SW 1271 (cell line): ENCODE data around the gene KRT15.

Experiments used
- DNase-seq, 2 experiments: peaks; one replicate each; lab custom pipeline; 2025; lab: John Stamatoyannopoulos, UW

Gene KRT15

DNA sequence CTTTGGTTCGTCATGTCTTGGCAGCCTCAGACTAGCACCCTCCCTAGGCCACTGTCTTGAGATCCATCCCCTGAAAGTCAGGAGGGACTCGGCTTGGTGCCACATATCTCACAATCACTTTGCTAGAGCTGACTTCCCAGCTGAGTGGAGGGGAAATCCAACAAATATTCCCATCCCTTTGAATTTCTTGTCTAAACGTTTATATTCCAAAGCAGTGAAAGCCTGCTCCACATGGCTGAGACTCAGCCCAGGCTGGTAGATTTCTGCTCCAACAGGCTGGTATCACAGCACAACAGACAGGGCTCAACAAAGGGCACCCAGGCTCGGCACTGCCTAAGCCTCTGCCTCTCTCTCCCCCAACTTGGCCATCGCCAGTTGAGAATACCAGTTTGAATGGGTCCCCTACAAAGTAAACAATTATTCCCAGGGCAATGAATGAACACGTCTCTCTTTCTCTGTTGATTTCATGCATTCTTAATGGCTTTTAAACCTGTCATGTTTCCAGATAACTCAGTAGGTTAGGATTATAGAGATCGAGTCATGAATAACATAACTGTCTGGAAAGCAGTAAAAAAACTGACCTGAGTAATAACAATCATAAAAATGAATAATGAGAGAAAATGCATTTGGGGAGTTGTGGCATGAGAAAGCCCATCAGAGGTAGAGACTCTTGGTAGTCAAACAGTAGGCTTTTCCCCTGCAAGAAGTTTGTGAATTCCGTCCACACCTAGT lies 14.3 kb downstream of the KRT15 start:
- no peak for DNase-seq

DNA sequence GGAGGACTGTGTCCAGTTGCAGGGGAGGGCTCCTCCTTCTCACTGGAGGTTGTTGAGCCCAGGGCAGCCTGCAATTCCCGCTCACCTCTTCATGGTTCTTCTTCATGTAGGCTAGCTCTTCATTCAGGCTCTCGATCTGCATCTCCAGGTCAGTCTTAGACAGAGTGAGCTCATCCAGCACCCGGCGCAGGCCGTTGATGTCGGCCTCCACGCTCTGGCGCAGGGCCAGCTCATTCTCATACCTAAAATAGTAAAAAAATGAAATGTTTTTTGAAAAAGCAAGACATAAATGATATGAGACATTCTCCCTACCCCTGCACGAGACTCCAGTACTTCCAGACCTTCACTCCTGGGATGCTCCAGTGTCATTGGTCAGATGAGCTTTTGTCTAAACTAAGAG lies 15.5 kb downstream of the KRT15 start:
- no peak for DNase-seq

DNA sequence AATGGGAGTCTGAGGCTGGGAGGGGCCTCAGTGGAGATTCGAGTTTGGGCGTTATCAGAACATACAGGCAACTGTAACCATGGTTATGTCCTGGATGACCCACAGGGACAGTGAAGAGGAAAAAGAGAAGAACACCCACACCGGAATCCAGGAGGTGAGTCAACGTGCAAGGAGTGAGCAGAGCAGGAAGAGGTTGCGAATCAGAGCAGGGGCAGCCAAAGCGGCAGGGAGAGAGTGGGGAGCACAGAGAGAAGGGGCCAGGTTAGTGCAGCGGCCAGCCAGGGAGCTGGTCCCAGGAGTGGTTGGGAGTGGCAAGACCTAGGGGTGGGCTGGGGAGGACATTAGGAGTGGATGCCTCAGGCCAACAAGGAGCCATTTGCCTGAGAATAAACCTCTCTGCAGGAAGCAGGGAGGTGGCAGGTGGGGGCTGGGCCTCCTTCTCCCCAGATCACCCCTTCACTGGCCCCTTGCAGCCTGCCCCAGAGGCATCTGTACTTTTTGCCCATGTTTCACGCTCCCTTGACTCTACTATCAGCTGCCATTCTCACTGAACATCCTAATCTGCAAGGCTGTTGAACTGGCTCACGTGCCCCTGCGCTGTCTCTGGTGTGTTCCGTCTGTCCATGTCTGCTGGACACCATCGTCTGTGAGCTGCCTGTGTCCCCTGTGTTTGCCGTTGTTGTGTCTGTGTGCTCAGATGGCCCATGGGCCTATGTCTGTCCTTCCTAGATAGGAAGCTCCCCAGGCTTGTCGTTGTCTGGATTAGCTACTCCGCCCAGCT lies 18.4 kb downstream of the KRT15 start:
- DNase-seq: peak; percentile 54 to 73

DNA sequence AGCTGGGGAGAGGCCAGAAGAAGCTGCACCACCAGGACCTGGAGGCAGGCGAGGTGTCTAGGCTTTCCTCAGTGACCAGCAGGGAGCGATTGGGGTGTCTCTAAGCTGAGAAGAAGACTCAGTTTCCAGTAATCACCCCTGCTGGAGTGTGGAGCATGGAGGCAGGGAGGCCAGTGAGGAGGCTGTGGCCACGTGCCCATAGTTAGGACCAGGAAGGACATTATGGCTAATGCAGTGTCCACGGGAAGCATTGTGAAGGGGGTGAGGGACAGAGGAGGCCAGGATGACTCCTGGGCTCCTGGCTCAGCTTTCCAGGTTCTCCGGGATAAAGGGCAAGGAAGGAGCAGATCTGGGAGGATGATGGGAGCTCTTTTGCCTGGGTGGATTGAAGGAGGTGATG lies 19.0 kb downstream of the KRT15 start:
- DNase-seq: no peak

DNA sequence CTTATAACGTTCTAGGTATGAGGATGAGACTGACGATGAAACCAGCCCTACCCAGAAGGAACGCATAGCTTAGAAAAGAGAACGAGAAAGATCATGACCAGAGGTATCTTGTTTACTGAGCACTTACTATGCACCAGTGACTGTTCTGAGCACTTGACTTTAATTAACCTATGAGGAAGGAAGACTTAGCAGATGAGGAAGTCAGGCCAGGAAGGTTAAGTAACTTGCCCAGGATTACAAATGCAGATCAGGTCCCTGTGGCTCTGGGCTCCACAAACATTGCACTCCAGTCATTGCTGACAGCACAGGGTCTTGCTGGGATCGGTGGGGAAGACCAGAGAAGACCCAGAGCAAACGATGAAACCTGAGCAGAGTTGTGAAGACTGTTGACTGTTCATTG lies 20.4 kb downstream of the KRT15 start:
- peak in 1 of 2 experiments; percentile 2 for DNase-seq

DNA sequence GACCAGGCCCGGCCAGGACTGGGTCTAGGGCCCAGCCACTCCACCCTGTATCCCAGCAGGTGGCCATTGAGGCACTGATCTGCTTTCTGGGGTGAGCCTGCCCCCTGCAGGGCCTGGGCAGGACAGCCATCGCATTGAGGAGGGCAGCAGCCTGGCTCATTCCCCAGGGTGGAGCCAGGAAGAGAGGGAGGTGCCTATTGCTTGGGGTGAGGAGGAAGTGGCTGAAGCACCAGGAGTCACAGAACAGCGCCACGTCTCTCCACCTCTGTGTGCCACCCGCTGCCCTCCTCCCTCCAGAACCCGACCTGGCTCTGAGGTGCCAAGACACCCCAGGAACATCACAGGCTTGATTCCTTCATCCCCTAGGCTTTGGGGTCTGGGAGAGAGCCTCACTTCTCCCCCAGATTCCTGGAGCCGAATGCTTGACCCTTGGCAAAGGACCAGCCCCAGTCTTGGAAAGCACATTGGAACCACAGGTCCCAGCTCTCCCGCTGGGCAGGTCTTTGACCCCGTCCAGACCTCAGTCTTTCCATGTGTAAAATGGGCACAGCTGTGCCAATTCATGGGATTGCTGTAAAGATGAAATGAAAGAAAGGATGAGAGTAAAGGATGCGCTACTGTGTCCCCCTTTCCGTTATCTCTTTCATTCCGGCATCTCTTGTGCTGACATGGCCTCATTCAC lies 21.7 kb downstream of the KRT15 start:
- DNase-seq: peak; percentile 55 to 87

DNA sequence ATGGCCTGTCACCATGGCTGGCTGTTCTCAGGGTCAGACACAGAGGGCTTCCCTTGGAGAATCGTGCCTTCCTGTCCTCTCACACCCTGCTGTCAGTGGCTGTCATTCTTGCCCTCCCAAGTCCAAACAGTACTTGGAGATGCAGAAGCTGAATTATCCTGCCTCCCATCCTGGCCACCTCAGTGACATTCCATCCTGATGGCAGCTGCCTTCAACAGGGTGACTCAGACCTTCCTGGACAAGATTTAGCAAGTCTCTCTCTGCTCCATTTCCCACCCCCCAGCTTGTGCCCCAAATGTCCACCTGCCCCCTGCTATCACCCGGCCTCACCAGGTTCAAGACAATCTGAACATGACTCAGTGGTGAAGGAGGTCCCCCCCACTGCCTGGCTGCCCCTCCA lies 24.2 kb downstream of the KRT15 start:
- peak in 1 of 2 experiments; percentile 5 for DNase-seq

DNA sequence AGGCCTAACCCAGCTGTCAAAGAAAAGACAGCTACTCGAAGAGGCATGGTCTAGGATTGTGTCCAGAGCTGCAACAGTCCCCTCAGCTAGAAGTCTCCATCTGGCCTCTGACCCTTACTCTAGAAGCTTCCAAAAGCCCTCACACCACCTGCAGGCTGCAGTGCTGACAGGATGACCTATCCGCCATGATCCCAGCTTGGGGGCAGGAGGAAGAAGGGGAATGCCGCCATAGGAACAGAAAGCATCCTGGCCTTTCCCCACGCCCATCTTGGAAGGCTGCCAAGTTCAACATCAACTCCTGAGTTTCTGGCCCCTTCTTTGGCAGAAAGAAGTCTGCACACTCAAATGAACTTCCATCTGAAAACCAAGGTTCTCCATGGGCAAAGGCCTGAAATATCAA lies 25.9 kb downstream of the KRT15 start:
- DNase-seq: peak in 1 of 2 experiments; percentile 52

DNA sequence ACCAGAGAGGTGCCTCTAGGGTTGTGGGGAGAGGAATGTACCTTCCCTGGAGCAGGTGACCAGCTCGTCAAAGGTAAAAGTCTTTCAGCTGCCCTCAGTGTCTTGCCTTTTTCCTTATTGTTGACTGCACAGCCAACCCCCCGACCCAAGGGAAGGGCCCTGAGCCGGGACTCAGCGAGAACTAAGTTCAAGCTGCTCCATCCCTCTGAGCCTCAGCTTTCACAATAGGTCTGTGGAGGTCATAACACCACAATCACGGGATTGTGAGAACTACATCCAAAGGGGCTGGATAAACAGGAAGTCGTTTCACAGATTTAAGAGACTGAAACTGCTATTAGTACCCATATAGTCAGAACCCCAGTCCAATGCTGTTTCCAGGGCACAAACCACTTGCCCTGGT lies 26.3 kb downstream of the KRT15 start:
- no peak for DNase-seq

DNA sequence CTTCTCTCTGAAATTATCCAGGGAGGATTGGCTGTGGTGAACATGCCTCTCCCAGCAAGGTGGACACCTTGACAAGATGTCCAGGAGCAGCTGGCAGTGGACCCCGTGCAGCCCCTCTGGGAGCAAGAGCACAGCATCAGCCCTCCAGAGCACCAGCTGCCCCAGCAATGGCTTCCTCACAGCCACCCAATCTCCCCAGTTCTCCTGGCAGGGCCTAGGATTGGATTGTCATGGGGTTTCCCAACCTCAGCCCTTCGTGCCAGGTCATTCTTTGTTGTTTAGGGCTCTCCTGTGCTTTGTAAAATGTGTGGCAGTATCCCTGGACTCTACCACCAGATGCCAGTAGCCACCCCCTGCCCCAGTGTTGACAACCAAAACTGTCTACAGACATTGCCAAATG lies 27.2 kb downstream of the KRT15 start:
- DNase-seq: no peak

DNA sequence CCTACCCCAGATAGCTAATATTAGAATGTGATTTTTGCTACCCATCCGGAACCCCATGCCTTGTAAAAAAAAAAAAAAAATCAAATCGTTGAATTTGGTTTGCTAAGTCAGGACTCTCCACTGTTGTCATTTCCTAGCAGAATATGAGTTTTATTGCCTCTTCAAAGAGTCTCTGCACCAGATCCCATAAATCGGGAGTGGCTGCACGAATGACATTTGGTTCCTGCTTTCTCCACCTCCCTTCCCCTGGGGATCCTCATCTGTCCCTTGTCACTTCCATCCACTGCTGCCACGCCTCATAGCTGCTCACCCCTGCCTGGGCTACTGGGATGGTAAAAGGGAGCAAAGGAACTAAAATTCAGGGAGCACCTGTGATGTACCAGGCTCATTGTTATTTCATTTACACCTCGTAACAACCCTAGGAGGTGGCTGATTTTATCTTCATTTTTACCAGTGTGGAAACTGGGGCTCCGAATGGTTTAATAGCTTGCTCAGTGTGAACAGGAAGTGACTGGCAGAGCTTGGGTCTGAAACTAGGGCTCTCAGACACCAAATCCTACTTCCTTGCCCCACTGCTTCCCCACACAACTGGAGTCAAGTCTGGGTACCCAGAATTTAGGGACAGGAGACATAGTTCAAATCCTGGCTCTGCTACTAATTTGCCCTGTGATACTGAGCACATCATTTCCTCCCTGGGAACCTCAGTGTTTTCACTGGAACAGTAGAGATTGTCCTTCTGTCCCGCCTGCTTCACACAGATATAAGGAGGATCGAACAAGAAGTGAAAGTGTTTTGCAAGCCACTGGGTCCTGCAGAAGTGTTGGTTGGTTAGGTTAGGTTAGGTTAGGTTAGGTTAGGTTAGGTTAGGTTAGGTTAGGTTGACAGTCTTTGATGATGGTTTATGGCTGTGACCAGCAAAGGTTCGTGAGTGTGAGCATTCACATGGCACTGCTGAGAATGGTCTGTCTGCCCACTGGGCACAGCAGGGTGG lies 28.4 kb downstream of the KRT15 start:
- DNase-seq: no peak

DNA sequence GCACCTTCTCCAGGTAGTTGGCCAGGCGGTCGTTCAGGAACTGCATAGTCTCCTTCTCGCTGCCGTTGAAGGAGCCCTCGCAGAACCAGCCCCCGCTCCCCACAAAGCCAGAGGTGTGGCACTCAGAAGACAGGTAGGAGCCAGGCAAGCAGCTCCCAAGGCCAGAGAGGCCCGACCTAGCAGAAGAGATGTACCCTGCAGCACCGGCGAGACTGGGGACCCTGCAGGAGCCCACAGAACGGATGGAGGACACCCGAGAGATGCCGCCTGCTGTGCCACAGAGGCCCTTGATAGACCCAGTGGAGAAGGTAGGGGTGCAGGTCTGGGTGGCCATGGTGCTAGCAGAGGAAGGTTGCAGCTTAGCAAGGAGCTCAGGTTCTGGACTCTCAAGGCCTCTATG lies 29.2 kb downstream of the KRT15 start, which contains the start of gene KRT36:
TSS of gene KRT36 (minus strand) at position 380 of the 400 bp plus-strand sequence. CDS start at position 334, 46 bp downstream.
- no peak for DNase-seq

DNA sequence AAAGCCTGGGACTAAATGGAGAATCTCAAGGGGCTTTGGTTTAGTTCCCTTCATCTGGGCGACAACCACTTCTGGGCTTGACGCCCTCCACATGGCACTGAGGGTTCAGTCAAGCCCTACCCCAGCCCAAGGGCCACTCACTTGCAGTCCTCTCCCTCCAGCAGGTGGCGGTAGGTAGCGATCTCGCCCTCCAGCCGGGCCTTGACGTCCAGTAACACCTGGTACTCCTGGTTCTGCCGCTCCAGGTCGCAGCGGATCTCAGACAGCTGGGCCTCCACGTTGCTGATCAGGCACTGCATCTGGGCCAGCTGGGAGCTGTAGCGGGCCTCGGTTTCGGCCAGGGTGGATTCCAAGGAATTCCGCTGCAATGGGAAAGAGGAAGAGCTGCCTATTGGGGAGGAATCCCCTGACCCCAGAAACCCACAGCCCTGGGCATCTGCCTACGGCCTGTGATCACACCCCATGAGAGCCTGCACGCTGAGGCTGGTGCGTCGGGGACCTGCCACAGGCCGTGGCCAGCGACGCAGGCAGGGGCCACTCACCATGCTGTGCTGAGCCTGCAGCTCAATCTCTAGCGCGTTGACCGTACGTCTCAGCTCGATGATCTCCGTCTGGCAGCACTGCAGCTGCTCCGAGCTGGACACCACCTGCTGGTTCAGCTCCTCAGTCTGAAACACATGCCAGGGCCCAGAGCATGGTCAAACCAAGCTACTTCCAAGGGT lies 31.7 kb downstream of the KRT15 start:
- DNase-seq: no peak

DNA sequence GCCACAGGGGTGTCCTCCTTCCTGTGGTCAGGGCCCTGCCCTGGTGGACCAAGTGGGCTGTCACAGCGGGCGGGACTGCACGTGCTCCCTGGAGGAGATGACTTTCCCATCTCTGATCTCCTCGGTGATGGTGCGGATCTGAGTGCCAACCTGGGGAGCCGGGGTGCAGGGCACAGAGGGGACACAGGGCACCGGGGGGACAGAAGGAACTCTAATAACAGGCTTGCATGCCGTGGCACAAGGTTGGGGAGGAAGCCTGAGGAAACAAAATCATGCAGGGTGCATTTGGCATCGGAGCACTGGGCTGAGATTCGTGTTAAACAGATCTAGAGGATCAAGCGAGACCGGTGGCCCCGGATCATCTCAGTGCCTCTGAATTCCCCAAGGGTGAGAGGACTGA lies 32.4 kb downstream of the KRT15 start:
- no peak for DNase-seq

DNA sequence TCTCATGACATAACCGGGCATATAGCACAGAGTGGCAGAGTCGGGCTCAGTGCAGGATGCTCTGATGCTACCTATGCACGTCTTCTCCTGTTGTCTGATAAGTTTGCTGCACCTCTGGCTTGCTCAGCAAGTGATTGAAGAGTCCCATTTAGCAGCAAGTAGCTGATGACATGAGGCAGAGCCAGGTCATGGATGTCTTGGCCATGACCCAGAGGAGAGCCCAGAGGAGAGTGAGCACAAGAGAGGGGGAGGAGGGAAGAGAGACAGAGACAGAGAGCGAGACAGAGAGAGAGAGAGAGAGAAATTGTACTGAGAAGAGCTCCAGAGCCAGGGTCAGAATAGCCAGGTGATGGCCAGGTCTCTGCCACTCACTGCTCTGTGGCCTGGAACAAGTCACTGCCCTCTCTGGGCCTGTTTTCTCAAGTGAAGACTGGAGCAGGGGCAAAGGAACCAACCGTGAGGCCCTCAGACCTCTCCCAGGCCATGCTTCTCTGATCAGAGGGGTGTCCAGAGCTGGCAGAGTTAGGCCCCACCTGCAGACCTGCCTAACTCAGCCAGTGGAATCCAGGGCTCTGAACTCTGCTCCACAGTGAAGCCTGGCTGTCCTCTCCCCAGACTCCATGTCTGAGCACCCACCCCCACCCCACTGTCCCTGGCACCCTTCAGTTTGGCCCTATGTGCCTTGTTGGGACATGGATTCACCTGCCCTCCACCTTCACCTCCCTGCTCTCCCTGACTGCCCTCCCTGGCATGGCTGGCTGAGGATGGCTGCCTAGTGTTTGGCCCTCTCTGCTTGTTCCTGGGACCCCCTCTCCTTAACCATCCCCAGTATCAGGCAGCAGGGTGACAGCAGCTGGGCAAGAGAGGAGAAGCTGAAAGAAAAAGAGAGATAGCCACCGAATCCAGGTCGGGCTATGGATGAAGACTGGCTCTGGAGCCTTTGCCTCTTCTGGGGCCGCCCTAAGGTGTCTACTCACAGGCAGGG lies 33.5 kb downstream of the KRT15 start:
- no peak for DNase-seq

DNA sequence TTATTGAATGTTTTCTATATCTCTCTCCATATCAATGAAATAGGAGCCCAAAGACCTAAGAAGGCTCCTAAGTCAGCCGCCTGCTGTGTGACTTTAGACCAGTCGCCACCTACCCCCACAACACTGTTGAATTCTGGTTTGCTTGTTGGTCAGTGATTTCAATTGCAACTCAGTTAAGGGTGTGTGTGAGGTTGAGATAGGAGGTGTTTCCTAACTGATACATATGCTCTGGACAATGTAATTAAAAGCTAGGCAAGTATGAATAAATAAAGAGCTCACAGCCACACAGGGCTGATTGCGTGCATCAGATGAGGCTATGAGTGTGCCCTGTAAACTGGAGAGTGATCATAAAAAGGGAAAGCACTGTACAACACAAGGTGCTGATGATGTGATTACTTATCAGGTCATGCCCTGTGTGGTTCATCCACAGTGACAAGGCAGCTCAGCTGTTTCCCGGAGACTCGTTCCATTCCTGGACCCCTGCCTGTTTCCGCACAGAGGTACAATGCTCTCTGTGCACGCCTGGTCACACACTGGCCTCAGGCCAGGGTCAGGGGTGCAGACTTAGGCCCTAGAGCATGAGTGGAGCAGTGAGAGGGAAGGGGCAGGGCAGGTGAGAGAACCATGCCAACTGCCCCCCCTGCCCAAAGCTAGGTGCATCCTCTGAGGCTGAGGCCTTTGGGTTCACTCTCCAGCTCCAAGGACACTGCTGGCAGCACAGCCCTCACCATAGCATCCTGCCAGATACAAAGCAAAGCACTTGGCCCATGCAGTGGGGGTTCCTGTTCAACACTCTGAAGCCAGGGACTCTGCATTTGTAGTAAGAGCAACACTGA lies 34.5 kb downstream of the KRT15 start:
- DNase-seq: no peak

DNA sequence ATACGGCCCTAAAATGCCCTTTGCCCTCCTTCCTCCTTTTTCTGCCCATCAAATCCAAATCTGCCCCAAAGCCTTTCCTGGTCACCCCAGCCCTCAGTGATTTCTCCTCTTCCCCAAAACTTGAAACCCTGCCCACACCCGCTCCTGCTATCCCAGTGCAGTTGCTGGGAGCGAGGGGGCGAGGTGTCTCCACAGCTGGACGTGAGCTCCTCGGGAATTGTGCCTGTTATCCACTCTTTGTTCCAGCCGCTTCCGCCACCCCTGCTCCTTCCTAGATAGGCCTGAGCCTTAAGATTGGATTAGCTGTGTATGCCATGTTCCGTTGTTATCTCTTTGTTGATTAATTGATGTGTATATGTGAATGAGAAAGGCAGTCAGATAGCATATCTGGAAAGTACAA lies 35.2 kb downstream of the KRT15 start:
- DNase-seq: no peak

DNA sequence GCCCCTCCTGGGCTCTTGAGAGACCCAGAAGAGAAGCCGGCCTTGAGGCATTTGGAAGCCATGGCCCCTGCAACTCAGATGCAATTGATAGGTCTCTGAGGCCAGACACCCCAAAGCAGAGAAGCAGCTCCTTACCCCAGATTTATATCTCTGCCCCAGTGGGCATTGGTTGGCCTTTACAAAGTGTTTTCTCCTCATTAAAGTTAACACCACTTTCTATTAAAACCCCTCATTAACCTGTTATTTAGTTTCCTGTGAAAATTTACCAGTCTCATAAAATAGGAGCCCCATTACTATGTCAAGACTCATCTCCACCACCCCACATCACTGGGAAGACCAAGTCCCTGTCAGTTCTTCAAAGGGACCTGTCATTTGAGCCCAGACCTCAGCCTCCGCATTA lies 37.7 kb downstream of the KRT15 start, which contains the start of gene KRT35:
TSS of gene KRT35 (minus strand) at position 116 of the 400 bp plus-strand sequence. CDS start at position 62, 54 bp downstream.
- no peak for DNase-seq

DNA sequence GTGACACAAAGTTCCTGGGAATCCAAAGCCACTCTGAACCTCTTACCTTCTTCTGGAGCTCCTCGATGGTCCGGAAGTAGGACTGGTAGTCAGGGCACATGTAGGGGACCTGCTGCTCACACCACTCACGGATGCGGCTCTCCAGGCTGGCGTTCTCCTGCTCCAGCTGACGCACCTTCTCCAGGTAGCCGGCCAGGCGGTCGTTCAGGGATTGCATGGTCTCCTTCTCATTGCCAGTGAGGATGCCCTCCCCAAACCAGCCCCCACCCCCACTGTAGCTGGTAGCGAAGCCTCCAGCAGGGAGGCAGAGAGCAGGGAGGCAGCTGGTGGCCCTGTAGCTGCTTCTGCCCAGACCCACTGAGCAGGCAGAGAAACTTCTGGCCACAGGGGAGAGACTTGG lies 38.1 kb downstream of the KRT15 start:
- no peak for DNase-seq
